Measurements from ENCODE around the gene PPTC7. TPM values are rescaled to one million over a fixed set of nuclear protein-coding genes. Genes with fewer than 3 reads are reported as not detected.
"Not testable (repeated sequence)": the region's sequence is repeated elsewhere in the genome, so short reads cannot be mapped to it uniquely, and the experiment has no call there.

Gene PPTC7
- total RNA-seq, 3 donors from 2014 or later: 32.2 to 34.8 (median 32.8) TPM

DNA sequence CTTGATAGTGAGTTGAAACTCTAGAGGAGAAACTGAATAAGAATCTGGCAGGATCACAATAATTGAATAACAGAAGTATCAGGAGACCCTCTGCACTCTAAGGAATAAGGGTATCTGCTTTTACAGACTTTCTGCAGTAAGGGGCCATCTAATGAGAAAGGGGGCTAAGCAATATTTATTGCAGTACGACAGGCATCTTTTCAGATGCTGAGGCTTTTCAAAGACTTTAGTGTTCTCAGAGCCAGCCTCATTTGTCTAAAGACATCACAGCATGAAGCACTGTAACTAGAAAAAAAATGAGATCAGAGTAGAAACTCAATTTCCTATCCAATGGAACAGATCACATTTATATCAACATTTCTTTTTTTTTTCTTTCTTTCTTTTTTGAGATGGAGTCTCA, 22.2 kb downstream of the PPTC7 start:
- Histone ChIP-seq H3K36me3 (ENCODE audit: low read depth) (no peaks in the 10 kb centered on the region), H3K4me1 (ENCODE audit: low read depth) (peaks cover 27% of the 10 kb centered on the region), H3K4me3 (no peak overlapping the region), H3K9me3 (no peaks in the 10 kb centered on the region)
- intact Hi-C loops (cut with DNase I, micrococcal nuclease): no loop called here
- DNase-seq (no peak), ATAC-seq (no peak)
- TF ChIP-seq, protein P1, sequence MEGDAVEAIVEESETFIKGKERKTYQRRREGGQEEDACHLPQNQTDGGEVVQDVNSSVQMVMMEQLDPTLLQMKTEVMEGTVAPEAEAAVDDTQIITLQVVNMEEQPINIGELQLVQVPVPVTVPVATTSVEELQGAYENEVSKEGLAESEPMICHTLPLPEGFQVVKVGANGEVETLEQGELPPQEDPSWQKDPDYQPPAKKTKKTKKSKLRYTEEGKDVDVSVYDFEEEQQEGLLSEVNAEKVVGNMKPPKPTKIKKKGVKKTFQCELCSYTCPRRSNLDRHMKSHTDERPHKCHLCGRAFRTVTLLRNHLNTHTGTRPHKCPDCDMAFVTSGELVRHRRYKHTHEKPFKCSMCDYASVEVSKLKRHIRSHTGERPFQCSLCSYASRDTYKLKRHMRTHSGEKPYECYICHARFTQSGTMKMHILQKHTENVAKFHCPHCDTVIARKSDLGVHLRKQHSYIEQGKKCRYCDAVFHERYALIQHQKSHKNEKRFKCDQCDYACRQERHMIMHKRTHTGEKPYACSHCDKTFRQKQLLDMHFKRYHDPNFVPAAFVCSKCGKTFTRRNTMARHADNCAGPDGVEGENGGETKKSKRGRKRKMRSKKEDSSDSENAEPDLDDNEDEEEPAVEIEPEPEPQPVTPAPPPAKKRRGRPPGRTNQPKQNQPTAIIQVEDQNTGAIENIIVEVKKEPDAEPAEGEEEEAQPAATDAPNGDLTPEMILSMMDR (IDR thresholded peaks at IDR 0.05): no peak

DNA sequence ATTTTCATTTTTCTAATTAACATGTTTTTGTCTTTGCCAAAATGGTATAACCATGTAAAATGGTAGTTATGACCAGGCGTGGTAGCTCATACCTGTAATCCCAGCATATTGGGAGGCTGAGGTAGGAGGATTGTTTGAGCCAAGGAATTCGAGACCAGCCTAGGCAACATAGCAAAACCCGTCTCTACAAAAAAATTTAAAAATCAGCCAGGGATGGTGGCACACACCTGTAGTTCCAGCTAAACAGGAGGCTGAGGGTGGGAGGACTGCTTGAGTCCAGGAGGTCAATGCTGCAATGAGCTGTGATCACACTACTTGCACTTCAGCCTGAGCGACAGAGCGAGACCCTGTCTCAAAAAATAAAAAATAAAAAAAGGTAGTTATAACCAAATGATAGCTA, 23.1 kb downstream of the PPTC7 start:
- Histone ChIP-seq H3K9me3 (no peaks in the 10 kb centered on the region), H3K4me1 (ENCODE audit: low read depth) (peaks cover 21% of the 10 kb centered on the region), H3K4me3 (no peak overlapping the region), H3K36me3 (ENCODE audit: low read depth) (no peaks in the 10 kb centered on the region)
- intact Hi-C loops (cut with DNase I, micrococcal nuclease): no loop called here
- TF ChIP-seq, protein P1 (IDR thresholded peaks at IDR 0.05): no peak
- no peak for DNase-seq
- ATAC-seq: no peak

DNA sequence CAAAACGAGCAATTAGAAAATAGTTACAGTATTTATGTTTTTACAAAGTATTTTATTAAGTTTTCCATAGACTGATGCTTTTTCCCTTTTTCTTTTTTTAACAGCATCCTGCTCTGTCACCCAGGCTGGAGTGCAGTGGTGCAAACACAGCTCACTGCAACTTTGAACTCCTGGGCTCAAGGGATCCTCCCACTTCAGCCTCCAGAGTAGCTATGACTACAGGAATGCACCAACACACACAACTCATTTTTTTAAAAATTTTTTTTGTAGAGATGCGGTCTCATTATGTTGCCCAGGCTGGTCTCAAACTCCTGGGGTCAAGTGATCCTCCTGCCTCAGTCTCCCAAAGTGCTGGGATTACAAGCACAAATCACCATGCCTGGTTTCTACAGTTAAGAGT, 24.2 kb downstream of the PPTC7 start:
- H3K4me3 ChIP-seq; intact Hi-C loops (cut with DNase I, micrococcal nuclease); H3K9me3 ChIP-seq; DNase-seq; ATAC-seq; H3K36me3 ChIP-seq (ENCODE audit: low read depth): not testable (repeated sequence)
- peaks cover 16% of the 10 kb centered on the region for H3K4me1 ChIP-seq (ENCODE audit: low read depth)

DNA sequence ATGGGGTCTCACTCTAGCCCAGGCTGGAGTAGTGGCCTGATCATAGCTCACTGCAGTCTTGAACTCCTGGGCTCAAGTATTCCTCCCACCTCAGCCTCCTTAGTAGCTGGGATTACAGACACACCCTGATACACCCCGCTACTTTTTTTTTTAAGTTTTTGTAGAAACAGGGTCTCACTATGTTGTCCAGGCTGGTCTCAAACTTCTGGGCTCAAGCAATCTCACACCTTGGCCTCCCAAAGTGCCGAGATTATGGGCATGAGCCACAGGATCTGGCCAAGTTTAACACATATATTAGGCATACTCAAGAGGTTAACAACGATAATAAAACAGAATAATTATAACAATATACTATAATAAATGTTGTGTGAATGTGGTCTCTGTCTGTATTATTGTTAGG, 25.8 kb downstream of the PPTC7 start:
- TF ChIP-seq, protein P1 (IDR thresholded peaks at IDR 0.05): no peak
- H3K36me3 ChIP-seq (ENCODE audit: low read depth): no peaks in the 10 kb centered on the region
- DNase-seq (no peak), ATAC-seq (no peak)
- intact Hi-C loops (cut with DNase I, micrococcal nuclease): no loop called here
- H3K4me1 ChIP-seq (ENCODE audit: low read depth): peaks cover 7% of the 10 kb centered on the region
- H3K4me3 ChIP-seq: no peak overlapping the region
- H3K9me3 ChIP-seq: no peaks in the 10 kb centered on the region

DNA sequence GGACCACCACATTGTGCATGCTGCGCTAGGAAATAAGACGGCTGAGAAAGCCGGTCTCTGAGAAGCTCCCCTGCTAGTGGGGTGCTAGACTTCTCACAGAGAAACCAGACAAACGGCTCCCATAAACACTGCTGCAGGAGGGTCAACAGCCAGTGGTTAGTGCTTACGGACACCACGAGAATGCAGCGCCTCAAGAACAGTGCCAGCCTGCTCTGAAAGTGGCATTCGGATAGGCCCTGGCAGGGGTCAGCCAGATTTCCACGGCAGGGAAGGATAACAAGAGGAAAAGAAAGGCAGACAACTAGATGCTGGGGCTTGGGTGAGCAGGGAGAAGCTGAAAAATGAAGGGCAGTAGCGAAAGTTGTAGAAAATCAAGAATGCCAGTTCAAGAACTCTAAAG, 26.4 kb downstream of the PPTC7 start:
- ATAC-seq: no peak
- peaks cover 7% of the 10 kb centered on the region for H3K4me1 ChIP-seq (ENCODE audit: low read depth)

DNA sequence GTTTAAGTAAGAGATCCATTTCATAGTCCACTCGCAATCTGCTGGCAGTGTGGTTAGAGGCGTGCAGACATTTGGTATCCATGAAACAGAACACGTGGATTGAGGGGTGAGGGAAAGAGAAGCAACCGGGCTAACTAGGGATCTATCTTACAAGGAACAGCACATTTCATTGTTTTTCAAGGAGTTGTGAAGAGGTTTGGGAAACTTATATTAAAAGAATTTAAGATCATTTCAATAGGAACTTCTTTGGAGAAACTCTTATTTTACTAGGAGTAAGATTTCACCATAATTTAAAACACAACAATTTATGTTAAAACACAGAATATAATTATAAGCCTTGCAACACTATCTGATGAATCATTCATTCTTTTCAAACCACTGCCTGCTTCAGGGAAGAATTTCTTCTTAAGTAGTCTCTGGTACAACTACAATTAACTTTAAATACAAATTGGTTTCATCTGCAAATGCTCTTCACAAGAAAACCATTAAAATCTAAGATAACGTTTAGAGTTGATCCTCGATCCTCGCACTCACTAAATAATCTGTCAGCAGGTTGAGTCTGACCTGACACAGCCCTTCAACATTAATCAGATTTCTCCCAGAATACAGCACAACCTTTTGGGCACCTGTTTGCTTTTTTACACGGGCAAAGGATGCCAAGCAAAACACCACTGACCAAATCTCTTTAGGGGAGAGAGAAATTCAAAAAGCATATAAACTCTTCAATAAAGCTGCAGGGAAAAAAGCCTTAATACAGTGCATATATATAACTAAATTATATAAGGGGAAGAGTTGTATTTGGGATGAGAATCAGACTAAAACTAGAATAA, 27.3 kb downstream of the PPTC7 start:
- TF ChIP-seq, protein P1 (IDR thresholded peaks at IDR 0.05): no peak
- Histone ChIP-seq H3K4me1 (ENCODE audit: low read depth) (peaks cover 7% of the 10 kb centered on the region), H3K4me3 (no peak overlapping the region), H3K36me3 (ENCODE audit: low read depth) (no peaks in the 10 kb centered on the region), H3K9me3 (no peaks in the 10 kb centered on the region)
- no peak for DNase-seq
- no peak for ATAC-seq
- intact Hi-C loops (cut with DNase I, micrococcal nuclease): no loop called here

More for the DNA sequence above, 26.4 kb downstream of the PPTC7 start:
- Histone ChIP-seq H3K4me3 (no peak overlapping the region), H3K36me3 (ENCODE audit: low read depth) (no peaks in the 10 kb centered on the region), H3K9me3 (no peaks in the 10 kb centered on the region)
- DNase-seq: no peak
- intact Hi-C loops (cut with DNase I, micrococcal nuclease): no loop called here
- TF ChIP-seq, protein P1 (IDR thresholded peaks at IDR 0.05): no peak
